ENCODE data around the gene HTRA3. TPM values are rescaled to one million over a fixed set of nuclear protein-coding genes. Genes with fewer than 3 reads are reported as not detected.

The HTRA3 gene
- total RNA-seq, 1 experiment from 2014 or later = 0.64 TPM

DNA sequence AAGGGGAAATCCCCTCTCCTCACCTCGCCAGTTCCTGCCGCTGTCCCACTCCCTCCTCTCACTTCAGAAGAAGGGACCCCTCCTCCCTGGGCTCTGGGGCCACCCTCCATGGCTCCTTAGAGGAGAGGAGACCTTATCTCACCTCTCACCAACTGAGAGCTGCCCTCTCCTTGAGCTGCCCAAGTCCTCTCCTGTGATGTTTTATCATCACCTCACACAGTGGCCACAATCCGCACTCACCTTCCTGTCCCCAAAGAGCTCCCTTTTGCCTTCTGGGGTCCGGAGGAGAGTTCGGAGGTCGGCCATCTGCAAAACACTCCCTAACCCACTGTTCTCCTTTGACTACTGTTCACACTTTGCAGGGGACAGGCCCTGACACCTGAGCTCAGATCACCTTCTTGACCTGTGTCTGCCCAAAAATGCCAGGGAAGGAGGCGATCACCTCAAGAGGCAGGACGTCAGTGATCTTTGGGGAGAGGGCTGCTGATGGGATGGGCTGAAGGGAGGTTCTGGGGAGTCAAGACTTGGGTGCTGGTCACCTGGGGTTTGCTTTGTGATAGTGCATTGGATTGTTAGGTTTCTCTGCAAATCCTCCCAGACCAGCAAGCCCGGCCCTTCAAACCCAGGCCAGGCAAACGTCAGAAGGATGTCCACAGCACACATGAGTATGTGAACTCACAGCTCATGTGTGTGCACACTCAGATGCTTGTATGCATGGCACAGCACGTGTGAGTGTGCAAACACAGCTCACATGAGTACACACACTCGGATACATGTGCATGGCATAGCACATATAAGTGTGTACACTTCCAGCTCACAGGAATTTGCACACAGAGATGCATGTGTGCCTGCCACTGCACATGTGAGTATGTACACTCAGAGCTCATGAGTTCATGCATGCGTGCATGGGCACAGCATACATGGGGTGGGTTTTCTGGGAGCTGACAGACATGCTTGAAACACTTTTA lies 41.8 kb downstream of the HTRA3 start:
- H3K4me3 ChIP-seq (ENCODE audit: low read depth, low read length, poor library complexity, severe bottlenecking) = no peak overlapping the region
- peaks cover 10% of the 10 kb centered on the region for H3K4me1 ChIP-seq (ENCODE audit: insufficient read depth, low read length, poor library complexity, severe bottlenecking)
- H3K27me3 ChIP-seq (replicated peaks; ENCODE audit: insufficient read depth, low read depth, low read length, poor library complexity) = no peaks in the 10 kb centered on the region
- BruUV-seq (replicated peaks) = no TSS peak
- no peaks in the 10 kb centered on the region for H3K36me3 ChIP-seq (ENCODE audit: insufficient read depth, low read length, poor library complexity, severe bottlenecking)
- DNase-seq (ENCODE audit: low spot score) = no peak
- no peak for TF ChIP-seq EZH2 (IDR thresholded peaks at IDR 0.05; ENCODE audit: borderline replicate concordance, low read depth, low read length, poor library complexity, severe bottlenecking)
- TF ChIP-seq, protein P1, sequence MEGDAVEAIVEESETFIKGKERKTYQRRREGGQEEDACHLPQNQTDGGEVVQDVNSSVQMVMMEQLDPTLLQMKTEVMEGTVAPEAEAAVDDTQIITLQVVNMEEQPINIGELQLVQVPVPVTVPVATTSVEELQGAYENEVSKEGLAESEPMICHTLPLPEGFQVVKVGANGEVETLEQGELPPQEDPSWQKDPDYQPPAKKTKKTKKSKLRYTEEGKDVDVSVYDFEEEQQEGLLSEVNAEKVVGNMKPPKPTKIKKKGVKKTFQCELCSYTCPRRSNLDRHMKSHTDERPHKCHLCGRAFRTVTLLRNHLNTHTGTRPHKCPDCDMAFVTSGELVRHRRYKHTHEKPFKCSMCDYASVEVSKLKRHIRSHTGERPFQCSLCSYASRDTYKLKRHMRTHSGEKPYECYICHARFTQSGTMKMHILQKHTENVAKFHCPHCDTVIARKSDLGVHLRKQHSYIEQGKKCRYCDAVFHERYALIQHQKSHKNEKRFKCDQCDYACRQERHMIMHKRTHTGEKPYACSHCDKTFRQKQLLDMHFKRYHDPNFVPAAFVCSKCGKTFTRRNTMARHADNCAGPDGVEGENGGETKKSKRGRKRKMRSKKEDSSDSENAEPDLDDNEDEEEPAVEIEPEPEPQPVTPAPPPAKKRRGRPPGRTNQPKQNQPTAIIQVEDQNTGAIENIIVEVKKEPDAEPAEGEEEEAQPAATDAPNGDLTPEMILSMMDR (conservative IDR thresholded peaks at IDR 0.05; ENCODE audit: low read depth, low read length) = no peak
- ChIA-PET POLR2A (ENCODE audit: low non-redundant PET) (no interaction called here), CTCF (no interaction called here)
- no peak overlapping the region for H3K27ac ChIP-seq (ENCODE audit: low read depth, low read length, poor library complexity, severe bottlenecking)
- intact Hi-C loops (cut with micrococcal nuclease; ENCODE audit: unreplicated experiment) = no loop called here
- peaks cover 4% of the 10 kb centered on the region for H3K9me3 ChIP-seq (ENCODE audit: low read depth, low read length, poor library complexity, severe bottlenecking)

DNA sequence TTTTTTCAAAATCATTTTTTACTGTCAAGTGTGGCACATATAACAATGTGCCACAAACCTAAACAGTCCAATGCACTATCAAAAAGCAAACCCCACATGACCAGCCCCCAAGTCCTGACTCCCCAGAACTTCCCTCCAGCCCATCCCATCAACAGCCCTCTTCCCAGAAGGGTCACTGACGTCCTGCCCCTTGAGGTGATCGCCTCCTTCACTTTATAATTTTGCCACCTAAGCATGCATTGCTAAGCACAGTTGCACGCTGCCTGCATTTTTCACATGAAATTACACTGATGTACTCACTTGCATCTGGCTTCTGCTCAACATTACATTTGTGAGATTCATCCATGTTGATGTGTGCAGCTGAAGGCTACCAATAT lies 42.5 kb downstream of the HTRA3 start:
- intact Hi-C loops (cut with micrococcal nuclease; ENCODE audit: unreplicated experiment) = no loop called here
- POLR2A ChIA-PET (ENCODE audit: low non-redundant PET) = no interaction called here
- H3K36me3 ChIP-seq (ENCODE audit: insufficient read depth, low read length, poor library complexity, severe bottlenecking) = no peaks in the 10 kb centered on the region
- CTCF ChIA-PET = no interaction called here
- no TSS peak for BruUV-seq (replicated peaks)
- no peaks in the 10 kb centered on the region for H3K27me3 ChIP-seq (replicated peaks; ENCODE audit: insufficient read depth, low read depth, low read length, poor library complexity)
- peaks cover 11% of the 10 kb centered on the region for H3K4me1 ChIP-seq (ENCODE audit: insufficient read depth, low read length, poor library complexity, severe bottlenecking)
- DNase-seq (ENCODE audit: low spot score) = no peak
- H3K9me3 ChIP-seq (ENCODE audit: low read depth, low read length, poor library complexity, severe bottlenecking) = peaks cover 4% of the 10 kb centered on the region
- no peak overlapping the region for H3K4me3 ChIP-seq (ENCODE audit: low read depth, low read length, poor library complexity, severe bottlenecking)
- no peak for TF ChIP-seq EZH2 (IDR thresholded peaks at IDR 0.05; ENCODE audit: borderline replicate concordance, low read depth, low read length, poor library complexity, severe bottlenecking)
- TF ChIP-seq, protein P1 (conservative IDR thresholded peaks at IDR 0.05; ENCODE audit: low read depth, low read length) = no peak
- no peak overlapping the region for H3K27ac ChIP-seq (ENCODE audit: low read depth, low read length, poor library complexity, severe bottlenecking)

DNA sequence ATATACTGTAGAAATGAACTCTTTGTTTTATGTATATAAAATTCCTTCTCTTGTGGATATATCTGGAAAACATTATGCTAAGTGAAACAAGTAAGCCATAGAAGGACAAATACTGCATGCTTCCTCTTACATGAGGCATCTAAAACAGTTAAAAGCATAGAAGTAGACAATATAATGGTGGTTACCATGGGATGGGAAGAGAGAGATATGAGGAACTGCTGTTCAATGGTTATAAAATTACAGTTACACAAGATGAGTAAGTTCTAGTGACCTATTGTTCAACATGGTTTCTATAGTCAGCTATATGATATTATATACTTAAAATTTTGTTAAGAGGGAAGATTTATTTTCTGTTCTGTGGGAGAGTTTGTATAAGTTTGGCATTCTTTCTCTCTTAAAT lies 43.4 kb downstream of the HTRA3 start:
- Histone ChIP-seq H3K27me3 (replicated peaks; ENCODE audit: insufficient read depth, low read depth, low read length, poor library complexity) (no peaks in the 10 kb centered on the region), H3K27ac (ENCODE audit: low read depth, low read length, poor library complexity, severe bottlenecking) (no peak overlapping the region), H3K36me3 (ENCODE audit: insufficient read depth, low read length, poor library complexity, severe bottlenecking) (no peaks in the 10 kb centered on the region), H3K4me3 (ENCODE audit: low read depth, low read length, poor library complexity, severe bottlenecking) (no peak overlapping the region), H3K9me3 (ENCODE audit: low read depth, low read length, poor library complexity, severe bottlenecking) (peaks cover 4% of the 10 kb centered on the region), H3K4me1 (ENCODE audit: insufficient read depth, low read length, poor library complexity, severe bottlenecking) (peaks cover 11% of the 10 kb centered on the region)
- DNase-seq (ENCODE audit: low spot score) = no peak
- ChIA-PET CTCF (no interaction called here), POLR2A (ENCODE audit: low non-redundant PET) (no interaction called here)
- no TSS peak for BruUV-seq (replicated peaks)
- TF ChIP-seq, protein P1 (conservative IDR thresholded peaks at IDR 0.05; ENCODE audit: low read depth, low read length) = no peak
- no peak for TF ChIP-seq EZH2 (IDR thresholded peaks at IDR 0.05; ENCODE audit: borderline replicate concordance, low read depth, low read length, poor library complexity, severe bottlenecking)
- intact Hi-C loops (cut with micrococcal nuclease; ENCODE audit: unreplicated experiment) = no loop called here
